C4-2B (cell line): ENCODE measurements around the gene DAG1.

Source experiments
- CTCF ChIP-seq: fragments of 450-650 bp; conservative IDR thresholded peaks from 2 replicates; pipeline ENCODE4 v1.5.1; 2017; ENCODE audit warnings: mild to moderate bottlenecking
- ZFX ChIP-seq: fragments of 450-650 bp; IDR thresholded peaks from 2 replicates; pipeline ENCODE4 v1.6.1; 2017

DNA sequence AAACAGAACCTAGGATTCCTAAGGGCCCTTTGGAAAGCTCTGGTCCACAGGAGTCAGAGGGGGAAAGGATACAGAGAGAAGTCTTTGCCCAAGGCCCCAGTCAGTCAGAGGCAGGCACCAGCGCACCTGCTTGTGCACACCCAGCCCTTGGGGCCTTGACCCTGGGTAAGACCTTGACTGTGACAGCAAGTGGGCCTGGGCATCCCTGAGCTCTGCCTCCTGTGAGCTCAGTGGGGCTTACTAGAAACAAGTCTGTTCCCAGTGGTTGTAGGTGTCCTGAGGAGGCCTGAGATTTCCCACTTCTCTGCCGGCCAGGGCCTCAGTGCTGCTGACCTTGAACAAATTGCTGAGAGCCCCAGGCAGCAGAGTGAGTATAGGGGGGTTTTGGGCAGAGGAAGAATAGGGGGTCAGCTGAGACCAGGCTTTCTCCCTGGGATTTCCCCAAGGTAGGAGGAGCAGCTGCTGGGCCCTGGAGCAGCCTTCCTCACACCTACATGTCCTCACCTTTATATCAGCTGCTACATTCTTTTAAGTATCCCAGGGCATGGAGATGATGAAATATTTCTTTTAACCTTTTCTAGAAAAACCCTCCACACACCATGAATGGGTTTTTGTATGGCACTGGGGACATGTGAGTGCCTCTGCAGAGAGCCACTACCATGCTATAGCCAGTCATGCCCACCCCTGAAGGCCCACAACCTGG is 9.7 kb upstream of the DAG1 start:
- TF ChIP-seq CTCF (no peak), ZFX (no peak)
